NCI-H82 (cell line): Measurements from ENCODE around the gene PTP4A1.
A peak's percentile ranks its signal among the peaks of the same experiment; 100 is the strongest.
"Not testable (repeated sequence)": the region's sequence is repeated elsewhere in the genome, so short reads cannot be mapped to it uniquely, and the experiment has no call there.

Source experiments
- DNase-seq: peaks from one replicate; lab custom pipeline; 2025; lab: John Stamatoyannopoulos, UW

PTP4A1 gene

DNA sequence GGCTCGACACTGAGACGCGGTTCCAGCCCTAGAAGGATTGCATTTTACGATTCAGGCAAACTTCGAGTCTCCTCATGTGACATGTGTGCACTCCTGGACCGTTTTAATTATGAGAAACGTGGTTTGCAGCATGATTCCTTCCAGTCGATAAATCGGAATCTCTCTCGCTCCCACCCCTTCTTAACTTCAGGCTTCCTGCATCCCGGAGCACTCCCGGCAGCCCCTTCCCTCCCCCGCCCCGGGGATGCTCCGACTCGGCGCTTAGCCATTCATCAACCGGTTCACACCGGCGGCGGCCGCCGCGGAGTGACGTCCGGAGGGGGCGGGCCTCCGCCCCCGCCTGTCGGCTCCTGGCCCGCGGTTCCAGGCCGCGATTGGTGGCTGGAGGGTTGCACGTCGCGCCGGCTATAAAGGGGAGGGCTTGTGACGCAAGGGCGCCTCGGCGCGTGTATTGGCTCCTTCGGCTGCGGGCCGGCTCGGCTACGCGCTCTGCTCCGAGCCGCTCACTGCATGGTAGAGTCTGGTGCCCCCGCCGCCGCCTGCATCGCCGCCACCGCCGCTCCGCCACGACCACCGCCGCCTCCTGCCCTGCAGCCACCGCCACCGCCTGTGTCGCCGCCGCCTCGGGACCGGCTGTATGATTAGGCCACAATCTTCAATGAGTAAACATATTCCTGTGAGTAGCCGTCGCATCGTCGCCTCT lies at the start of gene PTP4A1, which contains the start of gene LOC128125822:
Gene PTP4A1, plus strand, starts transcription at position 437 of the 703 bp plus-strand sequence. CDS start 4,401 bp downstream, outside the sequence.
Gene LOC128125822, plus strand, starts transcription at position 437 of the 703 bp plus-strand sequence.
- DNase-seq, result peak; percentile 97

DNA sequence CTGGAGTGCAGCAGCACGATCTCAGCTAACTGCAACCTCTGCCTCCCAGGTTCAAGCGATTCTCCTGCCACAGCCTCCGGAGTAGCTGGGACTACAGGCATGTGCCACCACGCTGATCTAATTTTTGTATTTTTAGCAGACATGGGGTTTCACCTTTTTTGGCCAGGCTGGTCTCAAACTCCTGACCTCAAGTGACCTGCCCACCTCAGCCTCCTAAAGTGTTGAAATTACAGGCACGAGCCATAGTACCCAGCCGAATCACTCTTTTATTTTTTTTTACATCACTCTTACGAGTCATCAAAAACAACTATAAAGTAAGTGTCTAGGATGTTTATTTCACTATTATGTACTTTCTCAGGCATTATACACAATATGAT lies 49.4 kb upstream of the PTP4A1 start:
- DNase-seq, result not testable (repeated sequence)

DNA sequence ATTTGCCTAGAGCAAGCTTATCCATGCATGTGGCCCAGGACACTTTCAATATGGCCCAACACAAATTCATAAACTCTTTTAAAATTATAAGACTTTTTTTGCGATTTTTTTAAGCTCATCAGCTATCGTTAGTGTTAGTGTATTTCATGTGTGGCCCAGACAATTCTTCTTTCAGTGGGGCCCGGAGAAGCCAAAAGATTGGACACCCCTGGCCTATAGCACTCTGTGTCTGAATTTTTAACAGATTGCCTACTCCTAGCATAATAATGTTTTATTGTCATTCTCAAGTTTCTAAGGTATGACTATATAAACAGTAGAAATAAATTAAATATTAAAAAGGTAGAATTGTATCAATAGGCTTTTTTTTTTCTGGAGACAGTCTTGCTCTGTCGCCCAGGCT lies 48.6 kb upstream of the PTP4A1 start:
- DNase-seq, result no peak

DNA sequence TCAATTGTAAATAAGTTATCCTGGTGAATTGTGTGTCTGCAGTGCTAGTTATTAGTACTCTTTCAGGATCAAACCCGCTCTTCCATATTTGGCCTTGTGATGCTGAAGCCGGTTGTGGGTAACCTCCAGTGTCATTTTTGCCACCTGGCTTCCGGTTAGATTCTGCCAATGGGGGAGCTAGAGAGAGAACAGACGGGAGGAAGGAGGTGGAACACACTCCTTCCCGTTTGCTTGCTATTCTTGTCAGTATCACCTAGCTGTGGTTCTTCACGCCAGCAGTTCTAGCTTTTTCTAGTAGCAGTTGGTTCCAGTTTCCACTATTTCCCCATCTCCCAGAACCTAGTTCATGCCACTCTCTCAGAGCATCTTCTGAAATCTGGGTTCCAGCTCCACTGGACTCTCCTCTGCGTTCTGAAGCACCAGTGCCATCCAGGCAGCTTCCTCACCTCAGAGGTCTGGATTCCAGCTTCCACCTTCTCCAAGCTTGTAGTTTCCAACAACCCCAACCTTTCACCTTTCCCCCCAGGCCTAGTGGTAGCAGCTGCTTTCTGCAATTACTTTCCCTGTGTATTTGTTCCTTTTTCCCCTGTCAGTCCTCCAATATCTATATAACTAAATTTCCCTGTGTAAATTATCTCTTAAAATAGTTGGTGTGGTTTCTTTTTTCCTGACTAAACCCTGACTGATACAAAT lies 46.9 kb upstream of the PTP4A1 start:
- DNase-seq, result no peak

DNA sequence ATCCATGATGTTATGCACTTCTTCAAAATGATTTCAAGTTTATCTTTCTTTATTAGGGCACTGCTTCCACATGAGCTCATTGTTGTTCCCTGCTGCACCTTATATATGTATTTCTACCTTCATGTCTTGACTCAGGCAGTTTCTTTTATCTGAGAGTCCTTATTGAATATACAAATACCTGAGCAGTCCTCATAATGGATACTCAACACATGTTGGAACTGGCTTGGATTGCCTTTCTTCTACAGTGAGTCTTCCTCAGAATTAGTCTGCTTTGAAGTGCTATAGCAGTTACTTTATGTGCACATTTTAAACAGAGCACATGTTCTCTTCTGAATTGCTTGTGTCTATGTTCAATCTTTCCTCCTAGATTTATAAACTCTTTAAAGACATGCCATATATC lies 45.3 kb upstream of the PTP4A1 start:
- DNase-seq, result no peak

DNA sequence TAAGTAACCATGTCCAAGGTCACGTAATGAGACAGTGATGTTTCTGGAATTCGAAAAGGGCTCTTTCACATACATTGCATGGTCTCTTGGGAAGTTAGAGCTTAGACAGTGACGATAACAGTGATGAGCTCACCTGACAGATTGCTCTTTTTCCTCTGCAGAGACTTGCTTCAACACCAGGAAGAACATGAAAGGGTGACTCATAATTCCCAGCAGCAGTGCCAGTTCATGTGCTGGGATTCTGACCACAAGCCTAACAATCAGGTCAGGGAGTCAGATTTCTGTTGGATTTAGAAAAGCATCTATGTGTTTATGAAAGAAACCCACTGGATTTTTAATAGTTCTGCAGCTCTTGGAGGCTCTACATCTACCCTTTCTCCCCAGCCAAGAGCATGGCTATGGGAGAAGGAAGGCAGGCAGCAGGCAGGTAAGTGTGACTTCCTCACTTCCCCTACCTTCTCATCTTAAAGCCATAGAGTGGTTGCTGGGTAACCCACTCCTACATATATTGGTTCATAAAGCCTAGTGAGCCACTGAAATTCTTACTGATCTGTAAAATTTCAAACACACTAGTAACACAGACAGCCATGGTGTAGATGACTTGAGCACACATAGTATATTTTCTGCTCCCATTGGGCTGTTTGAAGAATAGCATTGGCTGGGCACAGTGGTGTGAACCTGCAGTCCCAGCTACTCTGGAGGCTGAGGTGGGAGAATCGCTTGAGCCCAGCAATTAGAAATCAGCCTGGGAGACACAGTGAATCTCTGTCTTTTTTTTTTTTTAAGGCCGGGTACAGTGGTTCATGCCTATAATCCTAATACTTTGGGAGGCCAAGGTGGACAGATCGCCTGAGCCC lies 44.4 kb upstream of the PTP4A1 start:
- no peak for DNase-seq

DNA sequence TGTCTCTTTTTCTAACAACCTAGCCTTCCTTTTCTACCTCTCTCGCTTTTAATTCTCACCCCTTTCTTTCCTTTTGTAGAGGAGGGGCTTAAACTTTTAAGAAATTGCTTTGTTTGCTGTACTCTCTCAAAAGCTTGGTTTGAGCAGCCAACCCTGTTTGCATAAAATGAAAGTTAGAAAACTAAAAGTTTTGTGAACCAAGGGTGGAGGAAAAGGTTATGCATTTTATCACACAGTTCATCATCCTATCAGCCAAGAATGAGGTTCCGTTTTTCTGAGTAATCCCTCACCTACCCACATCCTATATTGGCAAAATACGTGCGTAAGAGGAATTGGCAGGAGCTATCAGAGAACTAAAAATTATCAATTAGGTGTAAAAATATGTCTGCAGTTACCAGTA lies 42.8 kb upstream of the PTP4A1 start:
- no peak for DNase-seq

DNA sequence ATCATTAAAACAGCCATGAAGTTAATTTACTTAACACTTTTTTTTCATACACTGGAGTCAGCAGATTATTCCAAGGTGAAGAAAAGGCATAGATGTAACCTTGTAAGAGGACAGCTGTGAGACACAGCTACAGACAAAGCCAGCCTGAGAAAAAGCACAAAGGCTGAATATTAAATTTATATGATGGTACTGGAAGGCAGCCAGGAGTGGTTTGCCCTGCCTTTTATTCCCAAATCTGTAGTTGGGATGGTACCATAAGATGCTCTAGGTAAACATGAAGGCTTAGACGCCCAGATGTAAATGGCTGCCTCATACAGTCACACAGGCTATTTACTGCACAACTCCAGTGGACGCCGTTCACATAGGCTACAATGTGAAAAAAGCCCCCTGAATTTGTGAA lies 42.1 kb upstream of the PTP4A1 start:
- DNase-seq, result no peak

DNA sequence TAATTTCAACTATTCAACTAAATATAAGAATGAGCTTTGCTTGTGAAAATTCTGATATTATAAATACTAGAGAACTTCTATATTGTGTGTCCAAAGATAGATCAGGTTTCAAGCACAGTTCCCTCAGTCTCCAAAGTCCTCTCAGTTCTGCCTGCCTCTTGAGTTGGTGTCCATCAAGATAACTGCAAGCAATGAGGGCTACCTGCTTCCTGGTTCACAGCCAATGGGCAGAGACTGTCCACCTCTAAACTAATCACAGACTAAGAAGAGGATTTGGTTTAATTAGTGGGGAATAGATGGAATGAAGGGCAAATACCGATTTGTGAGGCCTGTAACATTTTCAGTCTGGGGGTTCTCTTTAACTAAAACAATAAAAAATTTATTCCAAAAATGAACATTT lies 41.3 kb upstream of the PTP4A1 start:
- no peak for DNase-seq

DNA sequence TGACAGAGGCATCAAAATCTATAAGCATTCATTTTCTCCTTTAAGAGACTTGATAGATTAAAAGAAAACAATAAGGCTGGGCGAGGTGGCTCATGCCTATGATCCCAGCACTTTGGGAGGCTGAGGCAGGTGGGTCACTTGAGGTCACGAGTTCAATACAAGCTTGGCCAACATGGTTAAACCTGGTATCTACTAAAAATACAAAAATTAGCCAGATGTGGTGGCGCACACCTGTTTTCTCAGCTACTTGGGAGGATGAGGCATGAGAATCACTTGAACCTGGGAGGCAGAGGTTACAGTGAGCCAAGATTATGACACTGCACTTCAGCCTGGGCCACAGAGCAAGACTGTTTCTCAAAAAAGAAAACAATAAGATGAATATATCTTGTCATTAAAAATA lies 39.3 kb upstream of the PTP4A1 start:
- DNase-seq, result no peak

DNA sequence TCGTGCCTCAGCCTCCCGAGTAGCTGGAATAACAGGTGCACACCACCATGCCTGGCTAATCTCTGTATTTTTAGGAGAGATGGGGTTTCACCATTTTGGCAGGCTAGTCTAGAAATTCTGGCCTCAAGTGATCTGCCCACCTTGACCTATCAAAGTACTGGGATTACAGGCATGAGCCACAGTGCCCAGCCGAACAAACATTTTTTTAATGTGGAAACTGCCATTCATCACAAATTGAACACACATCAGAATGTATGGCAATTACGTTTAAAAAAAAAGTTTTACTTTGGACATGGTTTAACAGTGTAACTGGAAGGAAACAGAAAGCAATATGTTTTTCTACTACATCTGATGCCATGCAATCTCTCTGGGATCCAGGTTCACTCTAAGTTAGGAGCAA lies 38.3 kb upstream of the PTP4A1 start:
- DNase-seq, result no peak

DNA sequence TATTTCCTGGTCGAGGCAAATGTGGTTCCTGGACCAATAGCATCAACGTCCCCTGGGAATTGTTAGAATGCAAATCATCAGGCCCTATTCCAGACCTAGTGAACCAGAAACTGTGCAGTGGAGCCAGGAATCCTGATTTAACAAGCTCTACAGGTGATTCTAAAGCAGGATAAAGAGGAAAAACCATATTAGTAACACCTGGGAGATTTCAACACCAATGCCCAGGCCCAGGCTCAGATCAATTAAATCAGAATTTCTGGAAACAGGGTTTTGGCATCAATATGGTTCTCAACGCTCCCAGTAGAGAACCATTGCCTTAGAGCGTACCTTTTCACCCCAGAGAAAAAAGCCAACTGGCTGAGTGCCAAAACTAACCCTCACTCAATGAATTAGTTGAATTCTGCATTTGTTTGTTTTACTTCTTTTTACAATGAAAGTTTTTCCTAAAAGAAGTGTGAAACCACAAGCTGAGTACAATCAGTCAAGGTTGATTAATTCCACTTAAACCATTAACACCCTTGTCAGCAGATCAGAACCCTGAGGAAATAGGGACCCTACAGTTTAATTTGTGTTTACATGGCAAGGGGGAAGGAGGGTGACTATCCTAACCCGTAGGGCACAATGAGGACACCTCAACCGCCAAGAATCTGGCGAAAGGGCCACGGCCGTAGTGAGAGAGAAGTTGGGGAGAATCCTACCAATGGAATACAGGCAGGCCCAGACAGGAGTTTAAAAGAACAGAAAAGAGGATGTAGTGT lies 34.9 kb upstream of the PTP4A1 start:
- peak; percentile 22 for DNase-seq

DNA sequence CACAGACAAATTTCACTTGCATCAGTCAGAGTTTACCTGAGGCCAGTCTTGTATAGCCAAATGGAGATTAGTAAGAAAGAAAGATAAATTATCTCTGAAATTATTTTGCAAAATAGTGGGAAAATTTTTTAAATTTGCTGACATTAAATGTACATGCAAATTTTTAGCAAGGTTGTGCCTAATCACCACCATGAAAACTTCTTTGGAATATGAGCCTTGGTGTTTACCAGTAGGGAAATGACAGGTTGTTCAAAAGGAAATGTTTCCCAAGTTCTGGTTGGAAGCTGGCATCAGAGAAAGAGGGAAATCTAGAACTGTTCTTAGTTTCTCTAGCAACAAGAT lies 34.4 kb upstream of the PTP4A1 start:
- DNase-seq, result no peak

DNA sequence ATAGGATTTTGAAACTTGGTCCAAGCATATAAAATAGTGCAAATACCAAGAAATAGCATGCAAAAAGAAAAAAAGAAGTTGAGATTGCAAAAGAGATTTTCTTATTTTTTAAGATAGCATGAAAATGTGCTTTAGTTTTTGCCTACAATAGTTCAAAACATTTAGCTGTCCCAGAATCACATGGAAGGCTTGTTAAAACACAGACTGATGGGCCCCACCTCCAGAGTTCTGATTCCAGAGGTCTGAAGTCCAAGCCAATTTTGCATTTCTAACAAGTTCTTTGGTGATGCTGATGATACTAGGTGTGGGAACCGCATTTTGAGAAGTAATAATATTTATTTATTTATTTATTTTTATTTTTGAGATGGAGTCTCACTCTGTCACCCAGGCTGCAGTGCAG lies 33.7 kb upstream of the PTP4A1 start:
- DNase-seq, result no peak

DNA sequence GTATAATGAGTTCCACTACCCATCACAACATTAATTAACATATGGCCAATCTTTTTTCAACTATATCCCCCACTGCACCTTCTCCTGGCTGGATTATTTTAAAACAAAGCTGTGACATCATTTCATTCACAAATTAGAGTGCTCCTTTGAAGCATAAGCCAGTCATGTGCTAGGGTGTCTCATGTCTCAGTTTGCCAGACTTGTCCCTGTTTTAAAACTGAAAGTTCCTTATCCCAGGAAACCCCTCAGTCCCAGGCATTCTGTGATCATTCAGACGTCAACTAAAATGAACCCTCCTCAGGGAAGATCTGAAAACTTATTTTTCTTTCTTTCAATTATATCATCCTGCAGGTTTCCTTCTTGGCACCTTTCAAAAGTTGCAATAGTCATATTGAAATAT lies 29.3 kb upstream of the PTP4A1 start:
- no peak for DNase-seq

DNA sequence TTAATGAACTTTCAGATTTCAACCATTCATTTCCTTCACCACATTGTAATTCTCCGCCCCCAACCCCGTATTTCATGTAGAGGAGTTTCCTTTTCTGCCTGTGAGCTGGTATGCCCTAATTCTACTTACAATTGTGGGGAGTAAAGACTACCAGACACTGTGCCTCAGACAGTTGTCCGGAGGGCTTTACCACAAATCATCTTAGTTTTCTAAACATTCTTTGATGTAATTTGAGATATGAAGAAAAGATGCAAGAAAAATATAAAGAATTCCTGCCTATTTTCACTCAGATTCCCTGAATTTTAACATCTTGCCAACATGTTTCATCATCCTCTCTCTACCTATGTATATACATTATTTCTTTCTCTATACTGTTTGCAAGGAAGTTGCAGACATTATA lies 28.3 kb upstream of the PTP4A1 start:
- DNase-seq, result no peak

DNA sequence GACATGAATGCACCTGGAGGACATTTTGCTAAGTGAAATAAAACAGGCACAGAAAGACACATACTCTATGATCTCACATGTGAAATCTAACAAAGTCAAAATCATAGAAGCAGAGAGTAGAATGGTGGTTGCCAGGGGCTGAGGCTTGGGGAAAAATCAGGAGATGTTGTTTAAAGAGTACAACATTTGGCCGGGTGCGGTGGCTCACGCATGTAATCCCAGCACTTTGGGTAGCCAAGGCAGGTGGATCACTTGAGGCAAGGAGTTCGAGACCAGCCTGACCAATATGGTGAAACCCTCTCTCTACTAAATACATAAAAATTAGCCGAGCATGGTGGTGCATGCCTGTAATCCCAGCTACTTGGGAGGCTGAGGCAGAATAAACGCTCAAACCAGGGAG lies 26.0 kb upstream of the PTP4A1 start:
- no peak for DNase-seq

DNA sequence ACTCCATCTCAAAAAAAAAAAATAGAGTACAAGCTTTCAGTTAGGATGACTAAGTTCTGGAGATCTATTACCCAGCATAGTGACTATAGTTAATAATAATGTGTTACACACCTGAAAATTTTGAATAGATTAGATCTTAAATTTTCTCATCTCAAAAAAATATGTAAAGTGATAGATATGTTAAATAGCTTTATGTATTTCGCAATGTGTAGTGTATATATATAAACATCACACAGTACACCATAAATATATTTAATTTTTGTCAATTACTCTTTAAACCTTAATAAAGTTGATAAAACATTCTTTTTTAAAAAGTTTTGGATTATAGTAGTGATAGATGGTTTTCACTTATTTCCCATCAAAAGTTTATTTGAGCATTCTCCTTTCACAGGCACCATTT lies 25.6 kb upstream of the PTP4A1 start:
- no peak for DNase-seq

DNA sequence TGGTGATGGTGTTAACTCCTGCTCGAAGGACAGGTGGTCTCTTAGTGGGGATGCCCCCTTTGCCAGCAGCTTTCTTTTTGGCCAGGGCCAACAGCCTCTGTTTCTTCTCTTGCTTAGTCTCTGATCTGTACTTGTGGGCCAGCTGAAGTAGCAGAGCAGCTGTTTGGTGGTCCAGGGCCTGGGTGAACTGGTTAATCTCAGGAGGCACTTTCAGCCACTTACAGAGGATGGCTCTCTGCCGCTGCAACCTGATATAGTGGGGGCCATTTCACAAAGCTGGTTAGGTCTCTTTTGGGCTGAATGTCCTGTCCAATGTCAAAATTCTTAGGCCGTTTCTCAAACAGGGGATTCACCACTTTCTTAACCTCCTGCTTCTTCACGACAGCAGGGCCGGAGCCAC lies 23.2 kb upstream of the PTP4A1 start:
- DNase-seq, result no peak

DNA sequence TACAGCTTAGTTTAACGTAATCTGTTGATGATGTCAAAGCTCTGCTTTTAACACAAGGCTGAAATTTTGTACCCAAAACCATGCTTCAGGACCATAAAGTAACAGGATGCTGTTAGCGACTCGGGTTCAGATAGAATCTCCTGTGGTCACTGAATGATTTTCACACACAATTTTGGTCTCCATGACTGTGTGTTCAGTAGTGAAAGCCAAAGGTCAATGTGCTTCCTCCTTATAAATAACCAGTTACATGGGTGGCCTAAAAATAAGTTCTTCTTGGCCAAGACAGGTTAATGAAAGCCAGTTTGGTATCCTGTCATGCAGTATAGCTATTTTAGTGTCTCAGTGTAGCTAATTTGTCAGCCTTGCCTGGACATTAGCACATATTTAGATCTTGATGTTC lies 19.1 kb upstream of the PTP4A1 start:
- DNase-seq, result no peak

DNA sequence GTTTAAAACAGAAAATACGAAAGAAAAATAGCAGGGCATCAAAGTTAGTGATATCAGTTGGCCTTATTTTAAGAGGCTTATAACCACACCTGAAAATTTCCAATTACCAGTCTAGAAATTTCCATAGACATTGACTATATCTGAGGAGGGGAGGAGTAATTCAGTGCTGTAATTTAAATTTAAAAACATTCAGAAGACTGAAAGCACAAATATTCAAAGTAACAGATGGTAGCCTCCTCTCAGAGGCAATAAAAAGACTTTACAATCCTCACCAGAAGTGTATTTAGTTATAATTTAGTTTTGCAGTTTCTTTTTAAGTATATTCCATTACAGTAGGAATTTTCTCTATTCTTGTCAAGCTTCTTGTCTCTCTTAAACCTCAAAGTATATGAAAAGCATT lies 18.4 kb upstream of the PTP4A1 start:
- DNase-seq, result no peak

DNA sequence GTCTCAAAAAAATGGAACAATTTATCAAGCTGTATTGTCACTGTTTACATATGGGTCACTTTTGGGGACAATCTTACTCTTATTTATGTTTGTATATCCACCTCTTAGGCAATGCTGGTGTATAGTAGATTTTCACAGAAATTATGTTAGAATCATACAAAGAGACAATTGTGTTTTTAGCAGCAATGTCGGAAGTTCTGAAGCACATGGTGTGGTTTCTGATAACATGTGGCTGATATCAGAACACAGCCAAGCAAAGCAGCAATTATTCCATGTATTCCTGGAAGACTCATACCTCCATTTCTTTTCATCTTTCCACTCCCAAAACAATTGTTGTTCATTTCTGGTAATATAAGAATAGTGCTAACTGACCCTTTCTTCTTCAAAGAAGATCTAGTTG lies 17.5 kb upstream of the PTP4A1 start:
- DNase-seq, result no peak
